K562 (cell line): ENCODE measurements around the gene ANKRD11. TPM values are rescaled to one million over a fixed set of nuclear protein-coding genes. Genes with fewer than 3 reads are reported as not detected.

ENCODE experiments used
- ATF7 ChIP-seq: fragments of 450-650 bp; IDR thresholded peaks from 2 replicates; pipeline ENCODE4 v1.7.1; 2014; ENCODE audit warnings: mild to moderate bottlenecking, moderate library complexity
- BRD4 ChIP-seq: fragments of 200-600 bp; sonication (generic); IDR thresholded peaks from 2 replicates; pipeline ENCODE4 v1.6.1; 2017; ENCODE audit warnings: inconsistent platforms
- CAMTA2 ChIP-seq: fragments of 250-450 bp; sonication (Bioruptor Pico); conservative IDR thresholded peaks from 2 replicates; pipeline ENCODE4 v1.5.1; 2022
- EGR1 ChIP-seq: fragments of 450-650 bp; conservative IDR thresholded peaks from 2 replicates; pipeline ENCODE4 v1.6.1; 2017; ENCODE audit warnings: mild to moderate bottlenecking
- KLF6 ChIP-seq: fragments of 250-450 bp; sonication (Bioruptor Pico); IDR thresholded peaks from 2 replicates; pipeline ENCODE4 v1.4.0; 2020; ENCODE audit warnings: mild to moderate bottlenecking, moderate library complexity, borderline replicate concordance
- MAFF ChIP-seq: IDR thresholded peaks from 2 replicates; pipeline ENCODE4 v1.6.1; 2012; ENCODE audit warnings: low read length, improper control_type of control experiment
- MED1 ChIP-seq: sonication (generic); formaldehyde crosslinking; IDR thresholded peaks from 2 replicates; pipeline ENCODE4 v1.8.1; 2023; ENCODE audit warnings: missing genetic modification reagents, borderline replicate concordance
- NR1H2 ChIP-seq: sonication (generic); formaldehyde crosslinking; IDR thresholded peaks from 2 replicates; pipeline ENCODE4 v1.4.0; 2020; ENCODE audit warnings: mild to moderate bottlenecking, missing genetic modification reagents
- PCBP2 ChIP-seq: fragments of 200-400 bp; formaldehyde crosslinking; IDR thresholded peaks from 2 replicates; pipeline ENCODE4 v1.6.1; 2018; ENCODE audit warnings: low read length, low read depth, mild to moderate bottlenecking, moderate library complexity; ENCODE audit not compliant: poor library complexity, severe bottlenecking
- POLR3G ChIP-seq: IDR thresholded peaks from 2 replicates; pipeline ENCODE4 v1.6.1; 2011; ENCODE audit not compliant: insufficient read length, insufficient replicate concordance; ENCODE audit errors: extremely low read depth
- PTTG1 ChIP-seq: fragments of 450-650 bp; IDR thresholded peaks from 2 replicates; pipeline ENCODE4 v1.6.1; 2016; ENCODE audit warnings: low read depth, mild to moderate bottlenecking, missing genetic modification characterization, missing compliant biosample characterization
- SMARCC2 ChIP-seq: fragments of 450-650 bp; IDR thresholded peaks from 2 replicates; pipeline ENCODE4 v1.6.1; 2017; ENCODE audit warnings: antibody characterized with exemption, moderate library complexity, mild to moderate bottlenecking, low read depth
- TCFL5 ChIP-seq: fragments of 250-450 bp; sonication (Bioruptor Pico); conservative IDR thresholded peaks from 2 replicates; pipeline ENCODE4 v1.6.1; 2021; ENCODE audit warnings: mild to moderate bottlenecking, moderate library complexity, matching md5 sums
- TGIF2 ChIP-seq: sonication (generic); formaldehyde crosslinking; IDR thresholded peaks from 2 replicates; pipeline ENCODE4 v1.8.1; 2022; ENCODE audit warnings: mild to moderate bottlenecking, missing genetic modification reagents, moderate library complexity
- YBX1 ChIP-seq: fragments of 450-650 bp; IDR thresholded peaks from 2 replicates; pipeline ENCODE4 v1.7.1; 2016; ENCODE audit warnings: mild to moderate bottlenecking
- ZNF589 ChIP-seq: fragments of 200-800 bp; sonication (Bioruptor generic); IDR thresholded peaks from 2 replicates; pipeline ENCODE4 v1.6.1; 2016; ENCODE audit warnings: low read depth, missing genetic modification characterization, missing compliant biosample characterization
- ZNF668 ChIP-seq: fragments of 250-450 bp; sonication (Bioruptor Pico); IDR thresholded peaks from 2 replicates; pipeline ENCODE4 v1.8.0; 2022; ENCODE audit warnings: mild to moderate bottlenecking, inconsistent platforms
- polyA plus RNA-seq, 8 experiments: library from polyadenylated mRNA; depleted of rRNA in 4 of 8; stranded (reverse) in 5 of 8; unstranded in 3 of 8; fragments of >200 nt; fragmentation: Nextera tagmentation in 2 of 8; fragmentation: Illumina TruSeq in 1 of 8; extraction: Ambion mirVana in 2 of 8; extraction: Trizol in 1 of 8; gene quantifications; 2 replicates each; pipeline versions ENCODE4 v1.2.1 to v1.2.3, GENCODE V29; 2011 to 2014; ENCODE audit warnings: inconsistent platforms in 1 of 8, missing spikeins in 1 of 8
- total RNA-seq, 7 experiments: library from RNA; depleted of rRNA in 6 of 7; stranded (reverse); fragments of >200 nt in 6 of 7; fragmentation: Illumina TruSeq in 2 of 7; extraction: Trizol in 2 of 7; gene quantifications; 2 replicates each; pipeline versions ENCODE4 v1.2.1 to v1.2.3, GENCODE V29; 2011 to 2021; ENCODE audit warnings: low replicate concordance in 1 of 7
- TF ChIP-seq, protein P1 (sequence below): fragments of 200-800 bp; sonication (Bioruptor generic); IDR thresholded peaks from 2 replicates; pipeline ENCODE4 v1.6.1; 2017; ENCODE audit warnings: missing genetic modification characterization, missing compliant biosample characterization
- TF ChIP-seq, protein P2 (sequence below): IDR thresholded peaks from 3 replicates; pipeline ENCODE4 v1.6.1; 2011; ENCODE audit warnings: borderline replicate concordance, mild to moderate bottlenecking, moderate library complexity; ENCODE audit not compliant: insufficient read length; ENCODE audit errors: extremely low read depth
- TF ChIP-seq, protein P3 (sequence below): fragments of 450-650 bp; conservative IDR thresholded peaks from 2 replicates; pipeline ENCODE4 v1.6.1; 2016; ENCODE audit warnings: missing genetic modification characterization, low read depth, mild to moderate bottlenecking, control low read depth, missing compliant biosample characterization
- TF ChIP-seq, protein P4 (sequence below): fragments of 450-650 bp; formaldehyde crosslinking; IDR thresholded peaks from 2 replicates; pipeline ENCODE4 v1.4.0; 2022; ENCODE audit warnings: missing genetic modification characterization

ANKRD11 gene
- total and polyA plus RNA-seq, 9 of the 15 experiments (the other 6 are each of a cell fraction or from before 2014, with no cell fraction given) = 4.7 to 126 (median 31.7) TPM

DNA sequence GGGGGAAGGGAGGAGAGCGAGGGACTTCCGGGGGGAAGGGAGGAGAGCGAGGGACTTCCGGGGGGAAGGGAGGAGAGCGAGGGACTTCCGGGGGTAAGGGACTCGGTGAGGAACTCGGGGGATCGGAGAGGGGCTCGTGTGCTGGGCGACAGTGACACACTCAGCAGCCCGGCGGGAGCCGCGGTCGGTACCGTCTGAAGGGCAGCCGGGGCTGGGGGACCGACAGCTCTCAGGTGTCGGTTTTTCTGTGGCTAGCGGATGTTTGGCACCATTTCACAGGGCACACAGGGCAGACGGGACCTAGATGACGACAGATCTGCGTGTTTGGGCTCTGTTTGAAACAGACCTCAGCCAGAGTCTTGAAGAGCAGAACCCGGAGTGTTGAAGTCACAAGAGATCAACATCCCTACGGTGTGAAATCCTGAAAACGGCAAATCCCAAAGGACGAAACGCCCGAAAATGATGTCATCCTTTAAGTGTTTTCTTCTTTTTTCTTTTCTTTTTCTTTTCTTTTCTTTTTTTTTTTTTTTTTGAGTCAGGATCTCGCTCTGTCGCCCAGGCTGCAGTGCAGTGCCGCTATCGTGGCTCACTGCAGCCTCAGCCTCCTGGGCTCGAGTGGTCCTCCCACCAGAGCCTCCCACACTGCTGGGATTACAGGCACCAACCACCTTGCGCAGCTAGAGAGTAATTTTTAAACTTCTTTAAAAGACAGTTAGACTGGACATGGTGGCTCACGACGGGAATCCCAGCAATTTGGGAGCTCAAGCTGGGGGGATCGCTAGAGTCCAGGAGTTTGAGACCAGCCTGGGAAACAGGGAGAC lies 249.0 kb downstream of the ANKRD11 start (continued):
- TF ChIP-seq, protein P1, sequence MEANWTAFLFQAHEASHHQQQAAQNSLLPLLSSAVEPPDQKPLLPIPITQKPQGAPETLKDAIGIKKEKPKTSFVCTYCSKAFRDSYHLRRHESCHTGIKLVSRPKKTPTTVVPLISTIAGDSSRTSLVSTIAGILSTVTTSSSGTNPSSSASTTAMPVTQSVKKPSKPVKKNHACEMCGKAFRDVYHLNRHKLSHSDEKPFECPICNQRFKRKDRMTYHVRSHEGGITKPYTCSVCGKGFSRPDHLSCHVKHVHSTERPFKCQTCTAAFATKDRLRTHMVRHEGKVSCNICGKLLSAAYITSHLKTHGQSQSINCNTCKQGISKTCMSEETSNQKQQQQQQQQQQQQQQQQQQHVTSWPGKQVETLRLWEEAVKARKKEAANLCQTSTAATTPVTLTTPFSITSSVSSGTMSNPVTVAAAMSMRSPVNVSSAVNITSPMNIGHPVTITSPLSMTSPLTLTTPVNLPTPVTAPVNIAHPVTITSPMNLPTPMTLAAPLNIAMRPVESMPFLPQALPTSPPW (CRISPR knock-in tag) = peak; percentile 98
- no peak for TF ChIP-seq ZNF668
- TF ChIP-seq EGR1 = no peak
- peak; percentile 80 for TF ChIP-seq ATF7
- TF ChIP-seq CAMTA2 = no peak
- TF ChIP-seq SMARCC2 = peak; percentile 53; the same call in 1 of the 2 replicates
- TF ChIP-seq TGIF2 (CRISPR knock-in tag) = no peak
- TF ChIP-seq, protein P2, sequence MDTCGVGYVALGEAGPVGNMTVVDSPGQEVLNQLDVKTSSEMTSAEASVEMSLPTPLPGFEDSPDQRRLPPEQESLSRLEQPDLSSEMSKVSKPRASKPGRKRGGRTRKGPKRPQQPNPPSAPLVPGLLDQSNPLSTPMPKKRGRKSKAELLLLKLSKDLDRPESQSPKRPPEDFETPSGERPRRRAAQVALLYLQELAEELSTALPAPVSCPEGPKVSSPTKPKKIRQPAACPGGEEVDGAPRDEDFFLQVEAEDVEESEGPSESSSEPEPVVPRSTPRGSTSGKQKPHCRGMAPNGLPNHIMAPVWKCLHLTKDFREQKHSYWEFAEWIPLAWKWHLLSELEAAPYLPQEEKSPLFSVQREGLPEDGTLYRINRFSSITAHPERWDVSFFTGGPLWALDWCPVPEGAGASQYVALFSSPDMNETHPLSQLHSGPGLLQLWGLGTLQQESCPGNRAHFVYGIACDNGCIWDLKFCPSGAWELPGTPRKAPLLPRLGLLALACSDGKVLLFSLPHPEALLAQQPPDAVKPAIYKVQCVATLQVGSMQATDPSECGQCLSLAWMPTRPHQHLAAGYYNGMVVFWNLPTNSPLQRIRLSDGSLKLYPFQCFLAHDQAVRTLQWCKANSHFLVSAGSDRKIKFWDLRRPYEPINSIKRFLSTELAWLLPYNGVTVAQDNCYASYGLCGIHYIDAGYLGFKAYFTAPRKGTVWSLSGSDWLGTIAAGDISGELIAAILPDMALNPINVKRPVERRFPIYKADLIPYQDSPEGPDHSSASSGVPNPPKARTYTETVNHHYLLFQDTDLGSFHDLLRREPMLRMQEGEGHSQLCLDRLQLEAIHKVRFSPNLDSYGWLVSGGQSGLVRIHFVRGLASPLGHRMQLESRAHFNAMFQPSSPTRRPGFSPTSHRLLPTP = no peak
- TF ChIP-seq YBX1 = no peak
- TF ChIP-seq KLF6 = 0 out of 2 replicates have a peak, but pooled peaks have one; percentile 24
- no peak for TF ChIP-seq BRD4
- 0 out of 2 replicates have a peak, but pooled peaks have one; percentile 68 for TF ChIP-seq NR1H2 (CRISPR knock-in tag)
- TF ChIP-seq, protein P3, sequence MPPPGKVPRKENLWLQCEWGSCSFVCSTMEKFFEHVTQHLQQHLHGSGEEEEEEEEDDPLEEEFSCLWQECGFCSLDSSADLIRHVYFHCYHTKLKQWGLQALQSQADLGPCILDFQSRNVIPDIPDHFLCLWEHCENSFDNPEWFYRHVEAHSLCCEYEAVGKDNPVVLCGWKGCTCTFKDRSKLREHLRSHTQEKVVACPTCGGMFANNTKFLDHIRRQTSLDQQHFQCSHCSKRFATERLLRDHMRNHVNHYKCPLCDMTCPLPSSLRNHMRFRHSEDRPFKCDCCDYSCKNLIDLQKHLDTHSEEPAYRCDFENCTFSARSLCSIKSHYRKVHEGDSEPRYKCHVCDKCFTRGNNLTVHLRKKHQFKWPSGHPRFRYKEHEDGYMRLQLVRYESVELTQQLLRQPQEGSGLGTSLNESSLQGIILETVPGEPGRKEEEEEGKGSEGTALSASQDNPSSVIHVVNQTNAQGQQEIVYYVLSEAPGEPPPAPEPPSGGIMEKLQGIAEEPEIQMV (tag) = no peak
- no peak for TF ChIP-seq PCBP2
- TF ChIP-seq POLR3G = no peak
- TF ChIP-seq, protein P4, sequence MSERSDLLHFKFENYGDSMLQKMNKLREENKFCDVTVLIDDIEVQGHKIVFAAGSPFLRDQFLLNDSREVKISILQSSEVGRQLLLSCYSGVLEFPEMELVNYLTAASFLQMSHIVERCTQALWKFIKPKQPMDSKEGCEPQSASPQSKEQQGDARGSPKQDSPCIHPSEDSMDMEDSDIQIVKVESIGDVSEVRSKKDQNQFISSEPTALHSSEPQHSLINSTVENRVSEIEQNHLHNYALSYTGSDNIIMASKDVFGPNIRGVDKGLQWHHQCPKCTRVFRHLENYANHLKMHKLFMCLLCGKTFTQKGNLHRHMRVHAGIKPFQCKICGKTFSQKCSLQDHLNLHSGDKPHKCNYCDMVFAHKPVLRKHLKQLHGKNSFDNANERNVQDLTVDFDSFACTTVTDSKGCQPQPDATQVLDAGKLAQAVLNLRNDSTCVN (CRISPR knock-in tag) = peak; percentile 75; the same call in 1 of the 2 replicates
- no peak for TF ChIP-seq MAFF
- no peak for TF ChIP-seq PTTG1 (tag)
- TF ChIP-seq MED1 (CRISPR knock-in tag) = no peak
- TF ChIP-seq ZNF589 = no peak
- TF ChIP-seq TCFL5 (CRISPR knock-in tag) = no peak
